Smooth muscle cell (in vitro differentiated cells): Measurements from ENCODE around the gene HEMGN. TPM values are rescaled to one million over a fixed set of nuclear protein-coding genes. Genes with fewer than 3 reads are reported as not detected.

ENCODE experiments used
- DNase-seq: peaks from one replicate; lab custom pipeline; 2025; ENCODE audit not compliant: unreplicated experiment; lab: John Stamatoyannopoulos, UW
- H2AFZ ChIP-seq: fragments of 200-600 bp; sonication (generic); 2 replicates; pipeline ENCODE4 v1.6.0; 2016; ENCODE audit warnings: antibody characterized with exemption, low read depth, mild to moderate bottlenecking
- H3F3A ChIP-seq: fragments of 200-600 bp; sonication (generic); 2 replicates; pipeline ENCODE4 v1.6.0; 2017; ENCODE audit warnings: antibody characterized with exemption, low read depth
- H3K27ac ChIP-seq: fragments of 200-600 bp; sonication (generic); 2 replicates; pipeline ENCODE4 v1.5.1; 2016; ENCODE audit warnings: low read depth, mild to moderate bottlenecking
- H3K27me3 ChIP-seq: fragments of 200-600 bp; sonication (generic); 2 replicates; pipeline ENCODE4 v1.6.1; 2016; ENCODE audit warnings: low read depth, mild to moderate bottlenecking
- H3K36me3 ChIP-seq: fragments of 200-600 bp; sonication (generic); 2 replicates; pipeline ENCODE4 v1.5.1; 2016; ENCODE audit warnings: low read depth
- H3K4me1 ChIP-seq: fragments of 200-600 bp; sonication (generic); 2 replicates; pipeline ENCODE4 v1.5.1; 2016; ENCODE audit warnings: low read depth
- H3K4me2 ChIP-seq: fragments of 200-600 bp; sonication (generic); 2 replicates; pipeline ENCODE4 v1.6.0; 2016; ENCODE audit warnings: mild to moderate bottlenecking
- H3K4me3 ChIP-seq: fragments of 200-600 bp; sonication (generic); 2 replicates; pipeline ENCODE4 v1.5.1; 2016; ENCODE audit warnings: mild to moderate bottlenecking
- H3K79me2 ChIP-seq: fragments of 200-600 bp; sonication (generic); 2 replicates; pipeline ENCODE4 v1.6.0; 2016; ENCODE audit warnings: low read depth, mild to moderate bottlenecking
- H3K9ac ChIP-seq: fragments of 200-600 bp; sonication (generic); 2 replicates; pipeline ENCODE4 v1.6.0; 2016; ENCODE audit warnings: low read depth
- H3K9me3 ChIP-seq: fragments of 200-600 bp; sonication (generic); replicated peaks from 2 replicates; pipeline ENCODE4 v1.5.1; 2016; ENCODE audit warnings: low read depth
- H4K20me1 ChIP-seq: fragments of 200-600 bp; sonication (generic); 2 replicates; pipeline ENCODE4 v1.6.0; 2016; ENCODE audit warnings: low read depth
- CTCF ChIP-seq: fragments of 200-600 bp; sonication (generic); IDR thresholded peaks from 2 replicates; pipeline ENCODE4 v1.5.1; 2017; ENCODE audit warnings: borderline replicate concordance, mild to moderate bottlenecking, antibody characterized with exemption; ENCODE audit not compliant: insufficient read depth, poor library complexity, severe bottlenecking
- WGBS: methylation state at CpG from one replicate; pipeline ENCODE4 v1.1.7; 2016; ENCODE audit warnings: low lambda C conversion rate; 5-methylcytosine and 5-hydroxymethylcytosine counted together
- polyA plus RNA-seq: library from polyadenylated mRNA; unstranded; fragments of >200 nt; fragmentation: Nextera tagmentation; extraction: Ambion mirVana; gene quantifications from 2 replicates; pipeline ENCODE4 v1.2.1, GENCODE V29; 2016
- total RNA-seq: library from RNA; depleted of rRNA; stranded (reverse); fragments of >200 nt; gene quantifications from 2 replicates; pipeline ENCODE4 v1.2.3, GENCODE V29; 2014

HEMGN gene
- total and polyA plus RNA-seq, 2 experiments from 2014 or later = not detected

- DNase-seq = no peak
These were observed 37.8 kb downstream of the HEMGN start for GRCh38 chr9:97900103-97900737.

GRCh38 chr9:97895695-97896332 is 42.2 kb downstream of the HEMGN start:
- Histone ChIP-seq H3K27me3 (no peaks in the 10 kb centered on the region), H4K20me1 (no peaks in the 10 kb centered on the region), H3K9ac (no peak overlapping the region), H3F3A (no peaks in the 10 kb centered on the region), H3K36me3 (no peaks in the 10 kb centered on the region), H3K4me1 (no peaks in the 10 kb centered on the region), H3K27ac (no peak overlapping the region), H3K4me3 (no peak overlapping the region), H3K79me2 (no peaks in the 10 kb centered on the region), H3K9me3 (no peaks in the 10 kb centered on the region), H2AFZ (no peak overlapping the region), H3K4me2 (no peak overlapping the region)
- TF ChIP-seq CTCF = no peak
- no peak for DNase-seq
- WGBS = 64% methylated on average over 6 of the region's 6 CpGs

More at GRCh38 chr9:97900103-97900737, 37.8 kb downstream of the HEMGN start:
- TF ChIP-seq CTCF = no peak
- 91% methylated on average over 9 of the region's 9 CpGs for WGBS
- no peak overlapping the region for H3K4me2 ChIP-seq
- no peaks in the 10 kb centered on the region for H3K36me3 ChIP-seq
- peaks cover 6% of the 10 kb centered on the region for H4K20me1 ChIP-seq
- no peak overlapping the region for H3K27ac ChIP-seq
- H3K9me3 ChIP-seq = no peaks in the 10 kb centered on the region
- H2AFZ ChIP-seq = no peak overlapping the region
- H3K79me2 ChIP-seq = no peaks in the 10 kb centered on the region
- no peaks in the 10 kb centered on the region for H3K27me3 ChIP-seq
- H3K4me1 ChIP-seq = no peaks in the 10 kb centered on the region
- H3F3A ChIP-seq = no peaks in the 10 kb centered on the region
- no peak overlapping the region for H3K9ac ChIP-seq
- H3K4me3 ChIP-seq = no peak overlapping the region

GRCh38 chr9:97895211-97895610 is 42.8 kb downstream of the HEMGN start:
- Histone ChIP-seq H3K4me1 (no peaks in the 10 kb centered on the region), H3K27ac (no peak overlapping the region), H3K4me2 (no peak overlapping the region), H3K9ac (no peak overlapping the region), H3K4me3 (no peak overlapping the region), H2AFZ (no peak overlapping the region), H3K9me3 (no peaks in the 10 kb centered on the region), H3K79me2 (no peaks in the 10 kb centered on the region), H3K36me3 (no peaks in the 10 kb centered on the region), H4K20me1 (no peaks in the 10 kb centered on the region), H3F3A (no peaks in the 10 kb centered on the region), H3K27me3 (no peaks in the 10 kb centered on the region)
- 88% methylated on average over 1 of the region's 1 CpG for WGBS
- DNase-seq = no peak
- no peak for TF ChIP-seq CTCF

GRCh38 chr9:97892421-97892820 is 45.6 kb downstream of the HEMGN start:
- no peak for TF ChIP-seq CTCF
- no peak overlapping the region for H3K4me3 ChIP-seq
- H2AFZ ChIP-seq = no peak overlapping the region
- DNase-seq = no peak
- no peaks in the 10 kb centered on the region for H3K9me3 ChIP-seq
- H3K9ac ChIP-seq = no peak overlapping the region
- no peaks in the 10 kb centered on the region for H4K20me1 ChIP-seq
- H3K79me2 ChIP-seq = no peaks in the 10 kb centered on the region
- H3K4me1 ChIP-seq = no peaks in the 10 kb centered on the region
- no peaks in the 10 kb centered on the region for H3F3A ChIP-seq
- no peak overlapping the region for H3K4me2 ChIP-seq
- H3K27ac ChIP-seq = no peak overlapping the region
- no peaks in the 10 kb centered on the region for H3K36me3 ChIP-seq
- H3K27me3 ChIP-seq = peaks cover 15% of the 10 kb centered on the region
- WGBS = 87% methylated on average over 2 of the region's 2 CpGs
